ENCODE measurements around the gene TNFSF12.

The TNFSF12 gene

DNA sequence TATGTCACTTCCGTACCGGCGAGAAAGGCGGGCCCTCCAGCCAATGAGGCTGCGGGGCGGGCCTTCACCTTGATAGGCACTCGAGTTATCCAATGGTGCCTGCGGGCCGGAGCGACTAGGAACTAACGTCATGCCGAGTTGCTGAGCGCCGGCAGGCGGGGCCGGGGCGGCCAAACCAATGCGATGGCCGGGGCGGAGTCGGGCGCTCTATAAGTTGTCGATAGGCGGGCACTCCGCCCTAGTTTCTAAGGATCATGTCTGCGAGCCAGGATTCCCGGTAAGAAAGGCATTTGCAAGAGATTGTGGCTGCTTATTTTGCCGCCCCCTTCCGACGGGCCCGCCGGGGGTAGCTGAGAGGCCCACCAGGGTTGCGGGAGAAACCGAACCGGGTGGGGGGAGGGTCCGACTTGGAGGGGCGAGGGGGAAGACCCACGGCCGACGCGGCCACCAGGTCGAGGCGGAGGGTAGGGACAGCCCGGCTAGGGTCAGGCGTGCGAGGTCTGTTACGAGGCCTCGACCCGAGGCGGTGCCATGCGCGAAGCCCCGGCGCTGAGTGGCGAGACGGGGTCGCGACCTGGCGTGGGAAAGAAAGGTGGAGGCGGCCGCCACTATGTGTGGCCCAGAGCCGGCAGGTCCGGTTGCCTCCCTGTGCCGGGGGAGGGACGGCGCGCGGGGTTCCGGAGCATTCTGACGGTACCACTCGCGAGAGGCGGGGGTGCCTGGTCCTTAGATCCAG is 23.9 kb downstream of the TNFSF12 start:
- DNase-seq: peak; percentile 94 to 98 (median 96)

DNA sequence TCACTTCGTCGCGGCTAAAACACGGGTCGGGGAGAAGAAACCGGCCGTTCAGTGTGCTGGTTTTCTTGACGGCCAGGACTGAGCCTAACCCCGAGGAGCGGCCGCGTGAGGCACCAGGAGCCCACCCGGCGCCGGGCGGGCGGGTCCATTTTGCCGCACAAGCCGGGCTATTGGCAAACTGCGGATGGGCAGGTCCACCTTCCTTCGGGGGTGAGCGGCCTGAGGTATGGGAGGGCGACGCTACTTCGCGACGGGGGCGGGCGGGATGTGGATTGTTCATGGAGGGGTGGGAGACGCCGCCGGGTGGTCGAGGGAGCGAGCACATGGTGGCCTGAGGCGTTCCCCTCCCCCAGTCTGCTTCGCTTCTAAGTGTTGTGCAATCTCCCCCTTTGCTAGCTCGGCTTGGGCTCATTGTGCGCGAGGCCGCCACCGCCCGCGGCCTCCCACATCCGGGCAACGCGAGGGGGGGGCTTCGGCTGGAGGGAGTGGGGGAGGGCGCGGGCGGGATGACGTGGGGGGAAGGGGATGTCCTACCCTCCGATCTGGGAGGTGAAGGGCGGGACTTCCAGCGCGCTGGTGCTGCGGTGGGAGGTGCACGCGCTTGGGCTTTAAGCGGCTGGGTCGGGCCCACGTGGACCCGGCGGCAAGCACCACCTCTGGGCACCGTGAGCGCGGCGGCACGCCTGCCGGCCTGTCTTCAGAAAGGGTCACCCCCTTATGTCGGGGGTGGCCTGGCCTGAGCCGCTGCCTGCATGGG is 24.6 kb downstream of the TNFSF12 start:
- DNase-seq: peak; percentile 63 to 84 (median 73)

DNA sequence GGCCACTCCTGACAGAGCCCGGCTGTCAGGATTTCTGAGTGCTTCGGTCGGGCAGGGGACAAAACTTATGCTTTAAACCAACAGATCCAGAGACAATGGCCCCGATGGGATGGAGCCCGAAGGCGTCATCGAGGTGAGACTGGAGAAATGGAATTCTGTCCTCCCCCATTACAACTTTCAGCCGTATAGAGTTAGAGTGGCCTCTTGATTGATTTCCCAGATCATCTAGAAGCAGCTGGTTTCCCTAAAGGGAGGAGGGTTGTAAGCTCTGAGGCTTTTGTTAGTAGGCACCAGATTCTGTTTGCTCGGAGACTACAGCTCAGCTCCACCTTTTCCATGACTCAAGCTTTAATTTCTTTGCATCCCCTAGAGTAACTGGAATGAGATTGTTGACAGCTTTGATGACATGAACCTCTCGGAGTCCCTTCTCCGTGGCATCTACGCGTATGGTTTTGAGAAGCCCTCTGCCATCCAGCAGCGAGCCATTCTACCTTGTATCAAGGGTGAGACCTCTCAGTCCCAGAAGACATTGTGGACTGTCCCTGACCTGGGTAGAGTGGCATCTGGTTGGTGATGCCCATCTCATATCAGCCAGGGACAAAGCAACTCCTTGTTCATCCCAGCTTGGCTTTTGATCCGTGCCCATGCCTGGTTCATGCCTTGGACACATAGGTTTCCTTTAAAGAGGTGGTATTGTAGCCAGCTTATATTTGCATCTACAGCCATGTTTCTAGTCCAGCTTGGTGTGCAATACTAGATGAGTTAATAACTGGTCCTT is 25.5 kb downstream of the TNFSF12 start:
- DNase-seq: no peak

DNA sequence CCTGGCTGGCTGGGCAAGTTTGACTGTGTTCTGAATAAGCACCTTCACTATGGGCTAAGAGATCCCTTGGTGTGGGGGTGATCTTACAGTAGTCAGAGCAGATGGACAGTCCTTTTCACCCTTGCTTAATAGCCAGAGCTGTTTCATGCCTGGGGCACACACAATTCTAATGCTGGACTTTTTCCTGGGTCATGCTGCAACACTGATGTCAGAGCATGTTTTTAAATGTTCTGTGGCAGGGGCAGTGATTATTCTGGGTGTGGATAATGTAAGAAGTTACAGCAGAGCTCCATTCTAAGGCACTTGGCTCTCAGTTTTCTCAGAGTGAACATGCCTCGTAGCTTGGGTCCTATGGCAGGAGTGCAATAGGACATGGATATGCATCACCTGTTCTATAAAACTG is 26.6 kb downstream of the TNFSF12 start:
- DNase-seq: no peak

DNA sequence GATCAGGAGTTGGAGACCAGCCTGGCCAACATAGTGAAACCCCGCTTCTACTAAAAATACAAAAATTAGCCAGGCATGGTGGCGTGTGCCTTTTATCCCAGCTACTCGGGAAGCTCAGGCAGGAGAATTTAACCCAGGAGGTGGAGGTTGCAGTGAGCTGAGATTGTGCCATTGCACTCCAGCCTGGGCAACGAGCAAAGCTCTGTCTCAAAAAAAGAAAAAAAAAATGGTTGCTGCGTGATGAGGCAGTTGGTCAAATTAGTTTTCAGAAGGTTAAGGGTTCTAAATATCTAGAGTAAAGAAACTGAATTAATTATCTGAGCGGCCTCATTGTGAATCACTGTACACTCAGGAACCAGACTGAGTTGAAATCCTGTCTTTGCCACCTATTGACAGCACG is 27.1 kb downstream of the TNFSF12 start:
- no peak for DNase-seq

DNA sequence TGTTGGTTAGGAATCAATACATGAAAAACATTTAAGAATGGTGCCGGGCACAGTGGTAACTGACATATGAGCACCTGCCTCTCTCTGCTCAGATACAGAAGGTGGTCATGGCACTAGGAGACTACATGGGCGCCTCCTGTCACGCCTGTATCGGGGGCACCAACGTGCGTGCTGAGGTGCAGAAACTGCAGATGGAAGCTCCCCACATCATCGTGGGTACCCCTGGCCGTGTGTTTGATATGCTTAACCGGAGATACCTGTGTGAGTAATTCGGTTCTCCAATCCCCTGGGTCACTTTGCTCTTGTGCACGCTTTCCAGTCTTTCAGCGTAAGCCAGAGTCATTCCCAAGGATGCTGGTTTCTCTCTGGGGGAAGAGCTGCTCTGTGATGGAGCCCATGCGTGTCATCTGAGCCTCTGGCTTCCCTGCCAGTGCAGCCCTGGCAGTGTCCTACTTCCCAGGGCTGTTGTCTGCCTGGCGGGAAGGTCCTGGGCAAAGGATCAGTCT is 27.6 kb downstream of the TNFSF12 start:
- no peak for DNase-seq

DNA sequence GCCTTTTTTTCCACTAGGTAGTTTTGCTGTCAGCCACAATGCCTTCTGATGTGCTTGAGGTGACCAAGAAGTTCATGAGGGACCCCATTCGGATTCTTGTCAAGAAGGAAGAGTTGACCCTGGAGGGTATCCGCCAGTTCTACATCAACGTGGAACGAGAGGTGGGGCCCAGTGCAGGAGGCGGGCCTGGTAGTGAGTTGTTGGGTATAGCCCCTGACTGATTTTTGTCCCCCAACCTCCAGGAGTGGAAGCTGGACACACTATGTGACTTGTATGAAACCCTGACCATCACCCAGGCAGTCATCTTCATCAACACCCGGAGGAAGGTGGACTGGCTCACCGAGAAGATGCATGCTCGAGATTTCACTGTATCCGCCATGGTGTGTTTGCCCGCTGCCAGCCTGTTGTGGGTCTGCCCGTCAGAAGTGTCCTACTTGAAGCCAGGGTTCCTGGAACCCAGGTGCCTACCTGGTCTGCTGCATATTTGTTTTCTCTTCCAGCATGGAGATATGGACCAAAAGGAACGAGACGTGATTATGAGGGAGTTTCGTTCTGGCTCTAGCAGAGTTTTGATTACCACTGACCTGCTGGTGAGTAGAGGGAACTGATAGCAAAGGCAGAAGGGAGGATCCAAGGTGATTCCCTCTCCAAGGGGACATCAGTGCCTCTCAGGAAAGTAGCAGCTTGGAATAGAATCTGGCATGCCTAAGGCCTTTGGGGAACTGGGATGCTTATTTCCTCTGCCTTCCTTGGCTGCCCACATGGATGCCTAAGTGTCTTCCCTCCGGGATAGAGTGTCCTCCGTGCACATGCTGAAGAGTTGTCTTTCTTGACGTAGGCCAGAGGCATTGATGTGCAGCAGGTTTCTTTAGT is 28.7 kb downstream of the TNFSF12 start:
- peak in 1 of 3 experiments; percentile 12 for DNase-seq

DNA sequence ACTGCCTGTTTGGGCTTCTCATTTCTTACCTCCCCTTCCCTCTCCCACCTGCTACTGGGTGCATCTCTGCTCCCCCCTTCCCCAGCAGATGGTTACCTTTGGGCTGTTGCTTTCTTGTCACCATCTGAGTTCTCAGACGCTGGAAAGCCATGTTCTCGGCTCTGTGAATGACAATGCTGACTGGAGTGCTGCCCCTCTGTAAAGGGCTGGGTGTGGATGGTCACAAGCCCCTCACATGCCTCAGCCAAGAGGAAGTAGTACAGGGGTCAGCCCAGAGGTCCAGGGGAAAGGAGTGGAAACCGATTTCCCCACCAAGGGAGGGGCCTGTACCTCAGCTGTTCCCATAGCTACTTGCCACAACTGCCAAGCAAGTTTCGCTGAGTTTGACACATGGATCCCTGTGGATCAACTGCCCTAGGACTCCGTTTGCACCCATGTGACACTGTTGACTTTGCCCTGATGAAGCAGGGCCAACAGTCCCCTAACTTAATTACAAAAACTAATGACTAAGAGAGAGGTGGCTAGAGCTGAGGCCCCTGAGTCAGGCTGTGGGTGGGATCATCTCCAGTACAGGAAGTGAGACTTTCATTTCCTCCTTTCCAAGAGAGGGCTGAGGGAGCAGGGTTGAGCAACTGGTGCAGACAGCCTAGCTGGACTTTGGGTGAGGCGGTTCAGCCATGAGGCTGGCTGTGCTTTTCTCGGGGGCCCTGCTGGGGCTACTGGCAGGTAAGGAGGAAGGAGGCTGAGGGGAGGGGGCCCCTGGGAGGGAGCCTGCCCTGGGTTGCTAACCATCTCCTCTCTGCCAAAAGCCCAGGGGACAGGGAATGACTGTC is 30.4 kb downstream of the TNFSF12 start, which contains the start of gene CD68:
TSS of gene CD68 (plus strand) at position 638 of the 833 bp plus-strand sequence. CDS start at position 678, 40 bp downstream.
- peak in 1 of 3 experiments; percentile 26 for DNase-seq

DNA sequence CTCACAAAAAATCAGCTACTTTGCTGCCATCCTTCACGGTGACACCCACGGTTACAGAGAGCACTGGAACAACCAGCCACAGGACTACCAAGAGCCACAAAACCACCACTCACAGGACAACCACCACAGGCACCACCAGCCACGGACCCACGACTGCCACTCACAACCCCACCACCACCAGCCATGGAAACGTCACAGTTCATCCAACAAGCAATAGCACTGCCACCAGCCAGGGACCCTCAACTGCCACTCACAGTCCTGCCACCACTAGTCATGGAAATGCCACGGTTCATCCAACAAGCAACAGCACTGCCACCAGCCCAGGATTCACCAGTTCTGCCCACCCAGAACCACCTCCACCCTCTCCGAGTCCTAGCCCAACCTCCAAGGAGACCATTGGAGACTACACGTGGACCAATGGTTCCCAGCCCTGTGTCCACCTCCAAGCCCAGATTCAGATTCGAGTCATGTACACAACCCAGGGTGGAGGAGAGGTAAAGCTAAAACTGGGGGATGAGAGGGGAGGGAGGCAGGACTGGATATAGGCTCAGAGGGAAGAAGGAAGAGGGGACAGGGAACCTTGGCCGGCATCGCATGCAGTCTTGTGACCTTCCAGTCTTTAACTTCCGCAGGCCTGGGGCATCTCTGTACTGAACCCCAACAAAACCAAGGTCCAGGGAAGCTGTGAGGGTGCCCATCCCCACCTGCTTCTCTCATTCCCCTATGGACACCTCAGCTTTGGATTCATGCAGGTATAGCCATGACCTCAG is 31.2 kb downstream of the TNFSF12 start:
- DNase-seq: peak in 2 of 3 experiments; percentile 11 to 26

DNA sequence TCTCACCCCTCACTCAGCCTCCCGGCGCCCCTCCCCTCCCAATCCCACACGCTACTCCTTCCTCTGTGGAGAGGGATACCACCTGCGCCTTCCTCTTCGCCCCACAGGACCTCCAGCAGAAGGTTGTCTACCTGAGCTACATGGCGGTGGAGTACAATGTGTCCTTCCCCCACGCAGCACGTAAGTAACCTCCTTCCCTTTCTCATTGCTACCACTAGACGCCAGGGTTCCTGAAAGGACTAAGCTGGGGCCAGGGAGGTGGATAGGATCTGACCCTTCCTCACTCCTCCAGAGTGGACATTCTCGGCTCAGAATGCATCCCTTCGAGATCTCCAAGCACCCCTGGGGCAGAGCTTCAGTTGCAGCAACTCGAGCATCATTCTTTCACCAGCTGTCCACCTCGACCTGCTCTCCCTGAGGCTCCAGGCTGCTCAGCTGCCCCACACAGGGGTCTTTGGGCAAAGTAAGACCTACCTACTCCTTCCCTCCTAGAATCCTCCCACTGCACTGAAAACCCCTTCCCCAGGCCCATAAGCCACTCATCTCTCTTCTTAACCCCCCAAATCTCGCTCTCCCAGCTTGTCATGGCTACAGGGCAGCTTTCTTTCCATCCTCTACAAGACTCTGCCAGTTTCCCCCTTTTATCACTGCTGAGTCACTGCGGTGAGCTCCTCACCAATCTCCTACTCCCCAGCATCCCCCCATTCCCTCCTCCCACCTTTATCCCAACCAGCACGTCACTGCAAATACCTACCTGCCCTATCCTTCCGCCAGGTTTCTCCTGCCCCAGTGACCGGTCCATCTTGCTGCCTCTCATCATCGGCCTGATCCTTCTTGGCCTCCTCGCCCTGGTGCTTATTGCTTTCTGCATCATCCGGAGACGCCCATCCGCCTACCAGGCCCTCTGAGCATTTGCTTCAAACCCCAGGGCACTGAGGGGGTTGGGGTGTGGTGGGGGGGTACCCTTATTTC is 32.0 kb downstream of the TNFSF12 start:
- DNase-seq: no peak

DNA sequence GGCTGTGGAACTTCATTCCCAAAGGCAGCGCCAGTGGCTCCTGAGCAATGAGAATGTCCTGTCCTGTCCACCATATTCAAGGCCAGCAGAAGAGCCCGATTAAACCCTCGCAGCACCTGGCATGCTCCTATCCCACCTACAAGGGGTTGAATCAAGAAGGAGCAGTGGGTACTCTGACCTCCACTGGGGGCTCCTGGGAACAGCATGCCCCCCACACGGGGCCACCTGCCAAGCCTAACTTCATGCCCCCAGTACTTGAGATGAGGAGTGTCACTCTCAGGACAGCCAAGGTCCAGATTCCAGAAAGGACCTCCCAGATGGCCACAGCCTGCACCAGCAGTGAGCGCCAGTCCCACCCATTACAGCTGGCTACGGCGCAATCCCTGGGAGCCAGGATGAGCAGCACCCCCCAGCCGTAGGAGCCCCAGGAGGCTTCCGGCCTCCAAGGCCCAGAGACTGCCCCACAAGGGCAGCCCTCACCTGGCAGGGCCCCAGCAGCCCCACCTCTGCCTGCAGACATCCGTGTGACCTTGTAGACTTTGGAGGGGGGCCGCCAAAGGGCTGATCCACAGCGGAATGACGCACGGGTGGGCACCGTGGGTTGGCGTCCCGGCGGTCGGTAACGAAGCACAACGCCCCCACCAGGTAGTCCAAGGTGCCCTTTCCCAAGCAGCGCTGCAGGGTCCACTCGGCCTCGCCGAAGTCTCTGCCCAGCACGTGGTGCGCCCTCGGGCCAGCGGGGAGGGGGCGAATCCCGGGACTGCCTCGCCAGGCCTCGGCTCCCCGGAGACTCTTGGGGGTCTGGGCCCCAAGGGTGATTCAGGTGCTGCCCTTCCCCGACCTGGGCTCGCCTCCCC is 33.8 kb downstream of the TNFSF12 start:
- DNase-seq: no peak

DNA sequence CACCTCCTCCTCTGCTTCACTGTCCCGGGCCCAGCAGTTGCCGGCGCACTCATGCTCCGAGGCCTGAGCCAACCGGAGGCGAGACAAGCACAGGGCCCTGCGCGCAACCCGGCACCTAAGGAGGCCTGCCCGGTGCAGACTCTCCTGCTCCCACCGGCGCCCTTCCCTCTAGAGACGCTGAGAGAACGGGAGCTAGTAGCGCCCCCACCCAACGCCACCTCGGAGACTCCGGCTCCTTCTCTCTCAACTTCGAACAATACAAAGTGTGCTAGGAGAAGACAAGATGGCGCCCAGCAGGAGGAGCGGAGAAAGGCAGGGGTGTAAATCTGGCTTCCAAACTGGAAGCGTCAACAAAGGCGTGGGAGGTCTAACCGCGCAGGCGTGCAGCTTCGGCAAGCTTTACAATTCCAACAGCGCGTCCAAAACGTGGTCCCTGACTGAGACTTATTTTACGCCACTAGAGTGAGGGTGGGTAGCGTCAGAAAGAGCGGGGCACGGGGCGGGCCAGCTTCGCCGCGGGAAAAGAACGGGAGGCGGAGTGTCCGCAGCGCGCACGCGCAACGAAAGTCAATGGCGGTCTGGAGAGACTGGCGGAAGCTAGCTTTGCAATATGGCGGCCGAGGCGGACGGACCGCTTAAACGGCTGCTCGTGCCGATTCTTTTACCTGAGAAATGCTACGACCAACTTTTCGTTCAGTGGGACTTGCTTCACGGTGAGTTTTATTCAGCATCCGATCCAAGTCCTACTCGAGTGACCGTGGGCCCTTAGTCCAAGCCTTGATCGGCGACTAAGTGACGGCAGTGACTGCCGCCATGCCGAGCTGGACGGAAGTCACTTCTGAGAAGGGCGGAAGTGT is 34.6 kb downstream of the TNFSF12 start, which contains the start of gene MPDU1:
TSS of gene MPDU1 (plus strand) at position 600 of the 857 bp plus-strand sequence. CDS start at position 611, 11 bp downstream.
- DNase-seq: peak; percentile 92 to 96 (median 94)

DNA sequence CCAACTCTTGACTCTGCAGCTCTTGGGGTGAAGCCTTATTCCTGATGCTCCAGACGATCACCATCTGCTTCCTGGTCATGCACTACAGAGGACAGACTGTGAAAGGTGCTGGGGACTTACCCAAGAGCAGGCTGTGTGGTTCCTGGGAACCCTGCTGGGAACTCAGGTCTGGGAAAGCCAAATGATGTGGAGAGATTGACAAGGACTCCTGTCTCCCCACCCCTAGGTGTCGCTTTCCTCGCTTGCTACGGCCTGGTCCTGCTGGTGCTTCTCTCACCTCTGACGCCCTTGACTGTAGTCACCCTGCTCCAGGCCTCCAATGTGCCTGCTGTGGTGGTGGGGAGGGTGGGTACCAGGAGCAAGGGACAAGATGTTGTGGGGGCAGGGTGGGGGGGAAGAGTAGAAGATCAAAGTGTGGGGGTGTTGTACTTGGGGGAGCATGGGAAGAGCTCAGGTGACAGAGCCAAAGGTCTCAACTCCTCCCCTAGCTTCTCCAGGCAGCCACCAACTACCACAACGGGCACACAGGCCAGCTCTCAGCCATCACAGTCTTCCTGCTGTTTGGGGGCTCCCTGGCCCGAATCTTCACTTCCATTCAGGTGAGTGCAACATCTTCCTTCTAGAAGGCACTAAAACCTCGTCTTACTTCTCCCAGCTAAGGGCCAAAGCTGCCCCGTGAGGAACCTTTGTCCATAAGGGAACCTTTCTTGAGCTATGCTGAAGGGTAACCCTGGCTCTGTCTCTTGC is 38.0 kb downstream of the TNFSF12 start:
- peak in 1 of 3 experiments; percentile 1 for DNase-seq

DNA sequence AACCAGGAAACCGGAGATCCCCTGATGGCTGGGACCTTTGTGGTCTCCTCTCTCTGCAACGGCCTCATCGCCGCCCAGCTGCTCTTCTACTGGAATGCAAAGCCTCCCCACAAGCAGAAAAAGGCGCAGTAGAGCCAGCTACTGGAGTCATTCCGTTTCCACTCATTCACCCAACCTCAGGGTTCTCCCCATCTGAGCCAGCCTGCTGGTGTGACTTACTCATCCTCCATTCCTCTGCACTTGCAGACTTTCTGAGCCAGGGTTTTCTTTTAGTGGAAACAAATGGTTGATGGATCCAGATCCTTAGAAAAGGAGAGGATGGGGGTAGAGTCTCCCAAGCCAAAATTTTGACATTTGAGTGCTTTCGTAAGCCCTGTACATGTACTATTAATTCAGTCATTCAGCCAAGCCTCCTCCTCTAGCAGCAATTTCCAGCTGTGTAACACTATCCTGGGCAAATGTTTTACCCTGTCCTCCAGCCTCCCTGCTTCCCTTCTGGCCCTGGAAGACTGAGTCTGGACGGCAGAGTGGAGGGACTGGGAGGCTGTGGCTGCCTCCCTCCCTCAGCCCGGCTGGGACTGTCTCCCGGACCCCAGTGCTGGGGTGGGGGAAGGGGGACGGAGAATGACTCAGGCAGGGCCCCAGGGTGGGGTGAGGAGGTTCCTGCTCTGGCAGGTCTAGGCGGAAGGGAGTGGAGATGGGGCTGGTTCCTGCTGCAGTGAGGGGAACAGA is 38.7 kb downstream of the TNFSF12 start:
- no peak for DNase-seq

DNA sequence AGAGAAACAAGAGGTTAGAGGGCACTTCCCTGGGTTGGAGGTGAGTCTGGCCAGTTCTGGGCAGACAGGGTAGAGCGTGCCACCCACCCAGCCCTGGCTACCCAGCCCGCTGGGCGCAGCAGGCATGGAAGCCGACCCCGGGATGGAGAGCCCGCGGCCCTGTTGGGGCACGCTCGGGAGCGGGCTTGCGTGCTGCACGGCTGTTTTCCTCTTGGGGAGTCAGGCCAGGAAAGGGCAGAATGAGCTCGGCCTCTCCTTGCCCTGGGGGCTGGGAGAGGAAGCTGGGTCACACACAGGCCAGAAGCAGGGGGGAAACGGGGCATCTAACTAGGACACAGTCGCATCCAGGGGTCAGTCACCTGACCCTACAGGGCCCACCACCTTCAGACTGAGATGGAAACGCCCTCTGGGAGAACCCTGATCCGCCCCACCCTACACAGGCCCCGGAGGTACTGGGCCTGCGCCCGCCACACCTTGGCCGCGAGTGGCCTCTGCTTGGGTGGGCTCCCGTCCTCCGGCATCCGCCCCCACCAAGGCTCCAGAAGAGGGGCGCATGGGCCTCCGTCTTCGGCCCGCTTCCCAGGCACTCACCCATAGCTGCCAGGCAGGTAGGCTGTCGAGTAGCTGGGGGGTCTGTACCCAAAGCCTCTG is 39.8 kb downstream of the TNFSF12 start:
- DNase-seq: no peak
